GM18951 (cell line): ENCODE measurements around the gene DZIP1.

Experiments used
- POLR2A ChIP-seq: IDR thresholded peaks from 4 replicates; pipeline ENCODE4 v1.6.1; 2011; ENCODE audit warnings: mild to moderate bottlenecking; ENCODE audit not compliant: insufficient read length, insufficient read depth; ENCODE audit errors: extremely low read depth
- in situ Hi-C: fragments of 300-500 bp; cut with MboI; formaldehyde crosslinking; loops from one replicate; pipeline ENCODE4 v1.12.0; 2022; ENCODE audit warnings: low sequenced_read_pairs, mixed read lengths, inconsistent platforms; ENCODE audit not compliant: unreplicated experiment

The DZIP1 gene

GRCh38 chr13:95605448-95606125, 38.9 kb downstream of the DZIP1 start:
- in situ Hi-C loops, result no loop called here
- TF ChIP-seq POLR2A, result no peak

- in situ Hi-C loops, result no loop called here
- TF ChIP-seq POLR2A, result no peak
Measured at GRCh38 chr13:95604556-95604915, 40.0 kb downstream of the DZIP1 start.

GRCh38 chr13:95603887-95604555, 40.5 kb downstream of the DZIP1 start:
- in situ Hi-C loops, result no loop called here
- no peak for TF ChIP-seq POLR2A

GRCh38 chr13:95601906-95602305, 42.6 kb downstream of the DZIP1 start:
- in situ Hi-C loops, result no loop called here
- no peak for TF ChIP-seq POLR2A

GRCh38 chr13:95601216-95601615, 43.3 kb downstream of the DZIP1 start:
- TF ChIP-seq POLR2A, result no peak
- in situ Hi-C loops, result no loop called here

- in situ Hi-C loops, result no loop called here
Measured at GRCh38 chr13:95596701-95597100, 47.8 kb downstream of the DZIP1 start.

GRCh38 chr13:95593462-95593861, 51.0 kb downstream of the DZIP1 start:
- no peak for TF ChIP-seq POLR2A
- in situ Hi-C loops, result no loop called here

More at GRCh38 chr13:95596701-95597100, 47.8 kb downstream of the DZIP1 start:
- TF ChIP-seq POLR2A, result no peak

- in situ Hi-C loops, result no loop called here
- TF ChIP-seq POLR2A, result no peak
Measured at GRCh38 chr13:95588721-95589120, 55.8 kb downstream of the DZIP1 start.

GRCh38 chr13:95588134-95588533, 56.4 kb downstream of the DZIP1 start:
- in situ Hi-C loops, result no loop called here
- TF ChIP-seq POLR2A, result no peak

- in situ Hi-C loops, result no loop called here
- TF ChIP-seq POLR2A, result no peak
Measured at GRCh38 chr13:95585867-95586266, 58.6 kb downstream of the DZIP1 start.

GRCh38 chr13:95579303-95579702, 65.2 kb downstream of the DZIP1 start:
- TF ChIP-seq POLR2A, result no peak
- in situ Hi-C loops, result no loop called here

GRCh38 chr13:95573221-95573620, 71.3 kb downstream of the DZIP1 start:
- no peak for TF ChIP-seq POLR2A
- in situ Hi-C loops, result no loop called here

GRCh38 chr13:95571941-95572340, 72.6 kb downstream of the DZIP1 start:
- in situ Hi-C loops, result no loop called here

GRCh38 chr13:95570016-95570415, 74.5 kb downstream of the DZIP1 start:
- in situ Hi-C loops, result no loop called here
- no peak for TF ChIP-seq POLR2A

More at GRCh38 chr13:95571941-95572340, 72.6 kb downstream of the DZIP1 start:
- no peak for TF ChIP-seq POLR2A
